Fibroblast of the conjunctiva (primary cell): ENCODE results near the gene MET.

Experiments used
- DNase-seq: peaks from one replicate; pipeline ENCODE4 v3.0.0-alpha.2; 2010; ENCODE audit warnings: low read depth

MET gene

GRCh38 chr7:116783666-116784318, 111.8 kb downstream of the MET start:
- DNase-seq: no peak

- no peak for DNase-seq
These were observed 112.7 kb downstream of the MET start for GRCh38 chr7:116784647-116785046.

GRCh38 chr7:116785843-116786242, 113.8 kb downstream of the MET start:
- no peak for DNase-seq

GRCh38 chr7:116786791-116787443, 114.9 kb downstream of the MET start:
- DNase-seq: no peak

- DNase-seq: no peak
These were observed 115.9 kb downstream of the MET start for GRCh38 chr7:116787881-116788280.

- no peak for DNase-seq
These were observed 116.7 kb downstream of the MET start for GRCh38 chr7:116788572-116789197.

- DNase-seq: no peak
These were observed 118.0 kb downstream of the MET start for GRCh38 chr7:116790025-116790424.

GRCh38 chr7:116792813-116793212, 120.8 kb downstream of the MET start:
- DNase-seq: no peak

- DNase-seq: no peak
These were observed 121.9 kb downstream of the MET start for GRCh38 chr7:116793795-116794340.

GRCh38 chr7:116796471-116796870, 124.5 kb downstream of the MET start:
- no peak for DNase-seq

- DNase-seq: no peak
These were observed 125.6 kb downstream of the MET start for GRCh38 chr7:116797612-116798011.

GRCh38 chr7:116798232-116798631, 126.2 kb downstream of the MET start:
- DNase-seq: no peak

GRCh38 chr7:116799916-116800315, 127.9 kb downstream of the MET start:
- DNase-seq: no peak

- DNase-seq: no peak
These were observed 128.6 kb downstream of the MET start for GRCh38 chr7:116800594-116800993.

GRCh38 chr7:116801092-116801710, 129.2 kb downstream of the MET start:
- DNase-seq: no peak

GRCh38 chr7:116802144-116802745, 130.2 kb downstream of the MET start:
- no peak for DNase-seq

- DNase-seq: peak; percentile 59
These were observed 130.8 kb downstream of the MET start for GRCh38 chr7:116802746-116803152.

GRCh38 chr7:116804471-116804870, 132.5 kb downstream of the MET start:
- DNase-seq: no peak

- DNase-seq: no peak
These were observed 133.1 kb downstream of the MET start for GRCh38 chr7:116805100-116805544.

- DNase-seq: no peak
These were observed 134.3 kb downstream of the MET start for GRCh38 chr7:116806046-116806944.

- no peak for DNase-seq
These were observed 135.1 kb downstream of the MET start for GRCh38 chr7:116807011-116807560.
